ENCODE results near the gene SULT1A1.
"Not testable (repeated sequence)": the region's sequence is repeated elsewhere in the genome, so short reads cannot be mapped to it uniquely, and the experiment has no call there.

SULT1A1 gene

GRCh38 chr16:28569021-28569420 lies 40.8 kb downstream of the SULT1A1 start:
- intact Hi-C loops (cut with micrococcal nuclease): no loop called here
- no peak overlapping the region for H3K27ac Mint-ChIP-seq

GRCh38 chr16:28567292-28567691 lies 42.6 kb downstream of the SULT1A1 start:
- Mint-ChIP-seq H3K36me3 (ENCODE audit: low read depth) (peaks cover 26% of the 10 kb centered on the region), H3K4me3 (no peak overlapping the region), H3K27ac (no peak overlapping the region), H3K9me3 (peaks cover 9% of the 10 kb centered on the region), H3K27me3 (no peaks in the 10 kb centered on the region), H3K4me1 (ENCODE audit: low read depth) (peaks cover 13% of the 10 kb centered on the region)
- intact Hi-C loops (cut with micrococcal nuclease): no loop called here

More at GRCh38 chr16:28569021-28569420, 40.8 kb downstream of the SULT1A1 start:
- Mint-ChIP-seq H3K27me3 (no peaks in the 10 kb centered on the region), H3K4me3 (no peak overlapping the region), H3K36me3 (ENCODE audit: low read depth) (peaks cover 26% of the 10 kb centered on the region), H3K9me3 (peaks cover 9% of the 10 kb centered on the region), H3K4me1 (ENCODE audit: low read depth) (peaks cover 26% of the 10 kb centered on the region)

GRCh38 chr16:28566233-28566925 lies 43.5 kb downstream of the SULT1A1 start:
- H3K4me3 Mint-ChIP-seq; H3K9me3 Mint-ChIP-seq; H3K27ac Mint-ChIP-seq; intact Hi-C loops (cut with micrococcal nuclease); H3K27me3 Mint-ChIP-seq: not testable (repeated sequence)
- Mint-ChIP-seq H3K4me1 (ENCODE audit: low read depth) (peaks cover 15% of the 10 kb centered on the region), H3K36me3 (ENCODE audit: low read depth) (peaks cover 26% of the 10 kb centered on the region)

- Mint-ChIP-seq H3K9me3 (peaks cover 9% of the 10 kb centered on the region), H3K4me3 (no peak overlapping the region), H3K27me3 (no peaks in the 10 kb centered on the region), H3K4me1 (ENCODE audit: low read depth) (peaks cover 18% of the 10 kb centered on the region), H3K36me3 (ENCODE audit: low read depth) (peaks cover 38% of the 10 kb centered on the region), H3K27ac (no peak overlapping the region)
- intact Hi-C loops (cut with micrococcal nuclease): no loop called here
These were observed 46.6 kb downstream of the SULT1A1 start for GRCh38 chr16:28563218-28563617.

- Mint-ChIP-seq H3K4me1 (ENCODE audit: low read depth) (peaks cover 17% of the 10 kb centered on the region), H3K9me3 (peaks cover 2% of the 10 kb centered on the region), H3K36me3 (ENCODE audit: low read depth) (peaks cover 40% of the 10 kb centered on the region), H3K27ac (no peak overlapping the region), H3K27me3 (no peaks in the 10 kb centered on the region), H3K4me3 (no peak overlapping the region)
- intact Hi-C loops (cut with micrococcal nuclease): no loop called here
These were observed 47.6 kb downstream of the SULT1A1 start for GRCh38 chr16:28562199-28562598.

- intact Hi-C loops (cut with micrococcal nuclease): no loop called here
These were observed 48.2 kb downstream of the SULT1A1 start for GRCh38 chr16:28561557-28562187.

GRCh38 chr16:28558456-28558855 lies 51.4 kb downstream of the SULT1A1 start:
- Mint-ChIP-seq H3K4me1 (ENCODE audit: low read depth) (peaks cover 44% of the 10 kb centered on the region), H3K36me3 (ENCODE audit: low read depth) (peaks cover 24% of the 10 kb centered on the region), H3K27ac (no peak overlapping the region), H3K9me3 (no peaks in the 10 kb centered on the region), H3K27me3 (no peaks in the 10 kb centered on the region), H3K4me3 (no peak overlapping the region)
- intact Hi-C loops (cut with micrococcal nuclease): no loop called here

More at GRCh38 chr16:28561557-28562187, 48.2 kb downstream of the SULT1A1 start:
- no peak overlapping the region for H3K4me3 Mint-ChIP-seq
- H3K27ac Mint-ChIP-seq: no peak overlapping the region
- H3K27me3 Mint-ChIP-seq: no peaks in the 10 kb centered on the region
- H3K36me3 Mint-ChIP-seq (ENCODE audit: low read depth): peaks cover 42% of the 10 kb centered on the region
- H3K9me3 Mint-ChIP-seq: no peaks in the 10 kb centered on the region
- H3K4me1 Mint-ChIP-seq (ENCODE audit: low read depth): peaks cover 22% of the 10 kb centered on the region

- peaks cover 24% of the 10 kb centered on the region for H3K36me3 Mint-ChIP-seq (ENCODE audit: low read depth)
- peak overlapping the region; percentile 64 for H3K27ac Mint-ChIP-seq
- H3K4me3 Mint-ChIP-seq: no peak overlapping the region
- intact Hi-C loops (cut with micrococcal nuclease): no loop called here
- H3K27me3 Mint-ChIP-seq: no peaks in the 10 kb centered on the region
- no peaks in the 10 kb centered on the region for H3K9me3 Mint-ChIP-seq
- peaks cover 39% of the 10 kb centered on the region for H3K4me1 Mint-ChIP-seq (ENCODE audit: low read depth)
These were observed 52.9 kb downstream of the SULT1A1 start for GRCh38 chr16:28556914-28557320.

GRCh38 chr16:28555561-28555960 lies 54.3 kb downstream of the SULT1A1 start:
- intact Hi-C loops (cut with micrococcal nuclease): no loop called here
- Mint-ChIP-seq H3K9me3 (no peaks in the 10 kb centered on the region), H3K36me3 (ENCODE audit: low read depth) (peaks cover 24% of the 10 kb centered on the region), H3K4me3 (no peak overlapping the region), H3K27ac (no peak overlapping the region), H3K4me1 (ENCODE audit: low read depth) (peaks cover 32% of the 10 kb centered on the region), H3K27me3 (no peaks in the 10 kb centered on the region)
